GM19099 (cell line): ENCODE data around the gene PIP4K2B.

ENCODE experiments used
- POLR2A ChIP-seq: IDR thresholded peaks from 3 replicates; pipeline ENCODE4 v1.6.1; 2011; ENCODE audit warnings: low read depth; ENCODE audit not compliant: insufficient read length; ENCODE audit errors: extremely low read depth

The PIP4K2B gene

GRCh38 chr17:38799501-38800236 is at the start of gene PIP4K2B:
PIP4K2B (minus strand) TSS chr17:38799556; CDS start chr17:38799424, 132 bp downstream.
- TF ChIP-seq POLR2A = peak; percentile 44

GRCh38 chr17:38848557-38848891 is 49.2 kb upstream of the PIP4K2B start:
- peak; percentile 9 for TF ChIP-seq POLR2A

- TF ChIP-seq POLR2A = no peak
Observed at GRCh38 chr17:38844261-38844757, 45.0 kb upstream of the PIP4K2B start.

- no peak for TF ChIP-seq POLR2A
Observed at GRCh38 chr17:38825762-38826247, 26.4 kb upstream of the PIP4K2B start.

DNA sequence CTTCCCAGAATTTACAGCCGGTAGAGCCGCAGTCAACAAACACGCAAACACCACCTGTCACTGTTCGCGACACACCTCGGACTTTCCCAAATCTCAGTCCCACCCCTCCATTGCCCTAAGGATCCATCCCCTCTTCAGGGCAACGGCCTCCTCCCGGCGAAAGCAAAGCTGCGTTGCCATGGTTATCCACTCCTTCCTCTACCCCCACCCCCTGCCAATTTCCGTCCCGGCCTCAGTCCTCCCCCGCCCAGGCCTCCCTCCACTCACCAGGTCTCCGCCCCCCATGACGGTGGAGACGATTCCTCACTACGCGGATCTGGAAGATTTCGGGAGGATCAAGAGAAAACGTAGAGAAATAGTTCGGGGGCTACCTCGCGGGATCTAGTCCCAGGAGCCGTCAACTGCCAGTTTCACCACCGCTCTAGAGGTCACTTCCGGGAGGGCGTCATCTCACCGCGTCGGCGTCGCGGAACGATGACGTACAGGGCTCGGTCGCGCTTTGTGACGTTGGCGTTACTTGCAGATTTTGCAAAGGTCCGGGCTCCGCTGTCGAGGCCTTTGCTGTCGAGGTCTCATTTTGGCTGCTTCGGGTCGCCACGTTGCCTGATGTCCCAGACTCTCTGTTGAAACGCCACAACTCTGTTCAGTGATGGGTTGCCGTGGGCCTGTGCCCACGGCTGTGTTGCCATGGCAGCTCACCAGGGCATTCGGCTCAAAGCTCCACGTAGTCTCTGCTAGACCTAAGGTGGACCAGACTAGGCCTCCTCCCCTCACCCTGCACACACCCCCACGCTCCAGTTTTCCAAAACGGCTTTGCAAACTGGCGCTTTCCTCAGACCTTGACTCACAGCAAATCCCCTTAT is 25.8 kb upstream of the PIP4K2B start, which contains the start of gene CWC25:
TSS of gene CWC25 (minus strand) at position 423 of the 863 bp plus-strand sequence. CDS start at position 285, 138 bp downstream.
- peak; percentile 92 for TF ChIP-seq POLR2A

- TF ChIP-seq POLR2A = no peak
Observed at GRCh38 chr17:38815576-38816193, 16.3 kb upstream of the PIP4K2B start.

DNA sequence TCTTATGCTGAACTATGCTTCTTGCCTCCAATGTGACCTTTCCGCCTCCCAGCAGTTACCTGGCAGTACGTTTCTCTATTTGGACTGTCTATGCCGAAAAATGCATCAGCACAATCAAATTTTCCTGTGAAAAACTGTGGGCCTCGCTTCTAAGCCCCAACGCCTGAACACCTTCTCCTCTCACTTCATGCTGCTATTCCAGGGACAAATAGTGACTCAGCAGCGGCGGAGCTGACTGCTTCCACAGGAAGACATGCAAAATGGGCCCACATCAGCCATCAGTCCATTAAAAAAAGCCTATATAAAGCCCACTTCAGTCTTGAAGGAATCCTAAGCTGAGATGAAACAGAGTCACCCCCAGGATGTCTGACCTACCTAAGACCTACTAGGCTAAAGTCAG is 10.5 kb upstream of the PIP4K2B start:
- TF ChIP-seq POLR2A = no peak

DNA sequence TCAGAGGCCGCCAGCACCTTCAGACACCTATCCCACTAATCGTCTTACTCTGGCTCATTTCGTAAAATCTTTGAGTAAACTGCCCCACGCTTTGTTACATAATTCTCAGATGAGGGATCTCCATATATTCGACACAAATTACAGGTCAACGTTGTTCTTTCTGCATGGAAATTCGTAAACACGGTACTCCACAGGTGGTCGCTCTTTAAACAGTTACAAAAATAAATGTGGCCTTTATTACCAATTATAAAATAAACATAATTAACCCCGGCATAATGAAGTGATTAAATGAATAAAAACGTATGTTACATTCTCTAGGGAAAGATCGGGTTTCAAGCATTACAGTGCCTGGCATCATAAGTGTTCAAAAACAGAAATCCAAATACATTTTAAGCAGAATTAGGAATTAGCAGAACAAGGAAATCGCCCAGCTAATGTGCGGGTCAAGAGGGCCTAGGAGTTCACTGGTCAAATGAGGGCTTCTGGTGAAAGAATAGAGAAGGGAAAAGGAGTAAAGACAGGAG is 943 bp upstream of the PIP4K2B start:
- no peak for TF ChIP-seq POLR2A

- peak; percentile 37 for TF ChIP-seq POLR2A
Observed at GRCh38 chr17:38798614-38799500, 499 bp downstream of the PIP4K2B start.

DNA sequence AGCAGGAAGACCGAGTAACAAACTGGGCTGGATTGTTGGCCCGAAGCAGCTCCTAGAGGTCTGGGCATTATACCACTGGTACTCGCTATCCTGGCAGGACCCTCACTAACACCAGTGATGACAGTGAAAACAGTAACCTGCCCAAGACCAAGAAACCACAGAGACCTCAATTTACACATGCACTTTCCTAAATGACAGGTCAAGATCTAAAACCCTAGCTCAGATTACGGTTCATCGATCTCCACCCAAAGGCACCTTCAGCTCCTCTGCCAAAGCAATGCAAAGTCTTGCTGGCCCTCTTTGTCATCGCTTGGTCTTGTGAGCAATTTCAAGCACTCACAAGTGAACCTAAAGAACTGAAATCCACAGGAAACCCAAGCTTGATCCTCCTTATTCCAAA is 1.5 kb downstream of the PIP4K2B start:
- no peak for TF ChIP-seq POLR2A

GRCh38 chr17:38797158-38797490 is 2.2 kb downstream of the PIP4K2B start:
- TF ChIP-seq POLR2A = no peak

DNA sequence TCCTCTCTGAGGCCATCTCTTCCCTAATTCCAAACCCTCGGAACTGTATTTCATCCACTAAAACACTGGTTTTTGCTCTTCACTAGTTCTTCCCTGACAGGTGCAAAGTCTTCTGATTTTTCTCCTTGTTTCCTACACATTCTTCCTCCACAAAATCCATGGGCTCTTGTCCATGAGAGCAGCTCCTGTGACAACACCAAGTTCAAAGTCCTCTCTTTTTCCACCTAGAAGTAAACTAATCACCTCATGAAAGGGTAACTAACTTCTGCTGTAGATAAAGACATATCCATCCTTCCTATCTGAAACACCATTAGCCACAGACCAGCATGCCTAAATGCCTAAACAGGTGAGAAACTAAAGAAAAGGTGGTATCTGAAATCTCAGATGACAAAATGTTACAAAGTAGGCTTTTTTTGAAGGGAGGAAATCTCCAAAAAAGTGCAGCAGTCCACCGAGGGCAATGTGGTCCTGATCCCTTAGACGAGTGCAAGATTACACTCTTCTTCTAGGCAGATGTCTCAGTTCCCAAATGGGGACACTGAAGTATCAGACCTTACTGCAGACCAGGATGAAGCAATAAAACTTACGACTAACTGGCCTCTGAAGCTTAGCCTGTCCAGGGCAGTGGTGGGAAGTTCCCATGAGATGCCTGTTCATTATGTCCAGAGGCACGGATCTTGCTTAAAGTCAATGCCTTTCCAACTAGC is 2.8 kb downstream of the PIP4K2B start:
- no peak for TF ChIP-seq POLR2A

DNA sequence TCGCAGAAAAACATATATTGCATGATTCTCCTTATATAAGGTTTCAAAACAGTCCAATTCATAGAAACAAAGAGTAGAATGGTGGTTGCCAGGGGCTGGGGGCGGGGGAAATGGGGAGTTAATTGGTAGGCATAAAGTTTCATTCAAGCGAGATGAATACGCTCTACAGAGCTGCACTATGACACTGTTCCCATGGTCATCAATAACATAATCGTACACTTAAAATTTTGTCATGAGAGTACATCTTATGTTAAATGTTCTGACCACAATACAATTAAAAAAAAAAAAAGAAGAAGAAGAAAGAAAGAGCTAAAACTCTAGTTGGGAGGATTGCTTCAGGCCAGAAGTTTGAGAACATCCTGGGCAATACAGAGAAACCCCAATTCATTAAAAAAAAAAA is 5.1 kb downstream of the PIP4K2B start:
- TF ChIP-seq POLR2A = no peak
